ENCODE measurements around the gene NAA35.

- TF ChIP-seq CTCF (IDR thresholded peaks at IDR 0.05) (no peak), POLR2A (IDR thresholded peaks at IDR 0.05) (no peak)
These were observed 43.1 kb upstream of the NAA35 start for GRCh38 chr9:85897848-85898247.
